ENCODE measurements around the gene SLC38A3.
A peak's percentile ranks its signal among the peaks of the same experiment; 100 is the strongest.

The SLC38A3 gene

GRCh38 chr3:50211930-50212329 is 6.9 kb downstream of the SLC38A3 start:
- TF ChIP-seq, protein P1, sequence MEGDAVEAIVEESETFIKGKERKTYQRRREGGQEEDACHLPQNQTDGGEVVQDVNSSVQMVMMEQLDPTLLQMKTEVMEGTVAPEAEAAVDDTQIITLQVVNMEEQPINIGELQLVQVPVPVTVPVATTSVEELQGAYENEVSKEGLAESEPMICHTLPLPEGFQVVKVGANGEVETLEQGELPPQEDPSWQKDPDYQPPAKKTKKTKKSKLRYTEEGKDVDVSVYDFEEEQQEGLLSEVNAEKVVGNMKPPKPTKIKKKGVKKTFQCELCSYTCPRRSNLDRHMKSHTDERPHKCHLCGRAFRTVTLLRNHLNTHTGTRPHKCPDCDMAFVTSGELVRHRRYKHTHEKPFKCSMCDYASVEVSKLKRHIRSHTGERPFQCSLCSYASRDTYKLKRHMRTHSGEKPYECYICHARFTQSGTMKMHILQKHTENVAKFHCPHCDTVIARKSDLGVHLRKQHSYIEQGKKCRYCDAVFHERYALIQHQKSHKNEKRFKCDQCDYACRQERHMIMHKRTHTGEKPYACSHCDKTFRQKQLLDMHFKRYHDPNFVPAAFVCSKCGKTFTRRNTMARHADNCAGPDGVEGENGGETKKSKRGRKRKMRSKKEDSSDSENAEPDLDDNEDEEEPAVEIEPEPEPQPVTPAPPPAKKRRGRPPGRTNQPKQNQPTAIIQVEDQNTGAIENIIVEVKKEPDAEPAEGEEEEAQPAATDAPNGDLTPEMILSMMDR (IDR thresholded peaks at IDR 0.05; ENCODE audit: low read depth, low read length), result no peak
- TF ChIP-seq MYC (IDR thresholded peaks at IDR 0.05; ENCODE audit: low read depth, low read length), result no peak
- TF ChIP-seq POLR2A (IDR thresholded peaks at IDR 0.05; ENCODE audit: extremely low read depth, insufficient read length), result no peak
- TF ChIP-seq, protein P2, sequence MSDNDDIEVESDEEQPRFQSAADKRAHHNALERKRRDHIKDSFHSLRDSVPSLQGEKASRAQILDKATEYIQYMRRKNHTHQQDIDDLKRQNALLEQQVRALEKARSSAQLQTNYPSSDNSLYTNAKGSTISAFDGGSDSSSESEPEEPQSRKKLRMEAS (IDR thresholded peaks at IDR 0.05; ENCODE audit: low read depth, low read length), result no peak
- H3K4me3 ChIP-seq (ENCODE audit: low read depth, low read length), result no peak overlapping the region
- DNase-seq (ENCODE audit: low read depth), result peak; percentile 93

DNA sequence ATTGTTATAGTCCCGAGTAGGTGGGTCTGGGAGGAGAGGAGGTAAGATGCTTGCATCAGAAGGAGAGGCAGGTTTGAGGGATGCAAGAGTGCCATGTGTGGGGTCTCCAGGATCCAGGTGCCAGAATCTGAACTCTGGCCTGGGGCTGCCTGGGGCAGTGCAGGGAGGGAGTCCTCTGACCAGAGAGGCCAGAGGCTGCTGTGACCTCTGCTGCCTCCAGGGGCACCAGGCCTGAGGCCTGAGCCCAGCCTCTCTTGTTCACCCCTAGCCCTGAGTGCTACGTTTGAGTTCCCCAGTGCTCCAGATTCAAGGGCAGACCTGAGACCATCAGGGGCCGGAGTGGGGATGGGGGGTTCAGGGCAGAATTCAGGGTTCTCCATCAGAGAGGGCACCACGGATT is 7.4 kb downstream of the SLC38A3 start:
- TF ChIP-seq, protein P2 (IDR thresholded peaks at IDR 0.05; ENCODE audit: low read depth, low read length), result no peak
- TF ChIP-seq, protein P1 (IDR thresholded peaks at IDR 0.05; ENCODE audit: low read depth, low read length), result peak; percentile 5
- TF ChIP-seq MYC (IDR thresholded peaks at IDR 0.05; ENCODE audit: low read depth, low read length), result no peak
- TF ChIP-seq POLR2A (IDR thresholded peaks at IDR 0.05; ENCODE audit: extremely low read depth, insufficient read length), result no peak
- H3K4me3 ChIP-seq (ENCODE audit: low read depth, low read length), result no peak overlapping the region
- no peak for DNase-seq (ENCODE audit: low read depth)

- H3K4me3 ChIP-seq (ENCODE audit: low read depth, low read length), result no peak overlapping the region
- TF ChIP-seq, protein P1 (IDR thresholded peaks at IDR 0.05; ENCODE audit: low read depth, low read length), result no peak
- TF ChIP-seq MYC (IDR thresholded peaks at IDR 0.05; ENCODE audit: low read depth, low read length) (no peak), POLR2A (IDR thresholded peaks at IDR 0.05; ENCODE audit: extremely low read depth, insufficient read length) (no peak)
- TF ChIP-seq, protein P2 (IDR thresholded peaks at IDR 0.05; ENCODE audit: low read depth, low read length), result no peak
- DNase-seq (ENCODE audit: low read depth), result no peak
Measured at GRCh38 chr3:50212971-50213370, 7.9 kb downstream of the SLC38A3 start.

DNA sequence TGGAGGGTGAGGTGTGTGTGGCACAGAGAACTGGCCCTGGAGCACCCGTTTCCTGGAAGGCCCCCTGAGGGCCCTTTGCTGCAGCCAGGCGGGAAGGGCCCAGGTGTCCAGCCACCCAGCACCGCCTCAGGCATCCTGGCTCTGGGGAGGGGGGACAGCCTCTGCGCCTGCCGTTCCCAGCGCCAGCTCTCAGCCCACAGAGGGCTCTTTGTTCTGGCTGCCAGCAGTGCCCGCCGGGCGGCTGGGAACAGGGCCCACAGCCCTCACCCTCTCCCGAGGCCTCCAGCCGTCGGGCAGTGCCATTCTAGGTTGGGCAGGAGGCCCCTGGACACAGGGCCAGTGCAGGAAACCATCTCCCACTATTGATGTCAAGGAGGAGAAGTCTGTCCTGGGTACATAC is 8.3 kb downstream of the SLC38A3 start:
- TF ChIP-seq, protein P1 (IDR thresholded peaks at IDR 0.05; ENCODE audit: low read depth, low read length), result no peak
- no peak for TF ChIP-seq MYC (IDR thresholded peaks at IDR 0.05; ENCODE audit: low read depth, low read length)
- TF ChIP-seq, protein P2 (IDR thresholded peaks at IDR 0.05; ENCODE audit: low read depth, low read length), result no peak
- TF ChIP-seq POLR2A (IDR thresholded peaks at IDR 0.05; ENCODE audit: extremely low read depth, insufficient read length), result no peak
- no peak for DNase-seq (ENCODE audit: low read depth)
- no peak overlapping the region for H3K4me3 ChIP-seq (ENCODE audit: low read depth, low read length)

- H3K4me3 ChIP-seq (ENCODE audit: low read depth, low read length), result no peak overlapping the region
- no peak for DNase-seq (ENCODE audit: low read depth)
- TF ChIP-seq MYC (IDR thresholded peaks at IDR 0.05; ENCODE audit: low read depth, low read length) (no peak), POLR2A (IDR thresholded peaks at IDR 0.05; ENCODE audit: extremely low read depth, insufficient read length) (no peak)
- TF ChIP-seq, protein P1 (IDR thresholded peaks at IDR 0.05; ENCODE audit: low read depth, low read length), result no peak
- TF ChIP-seq, protein P2 (IDR thresholded peaks at IDR 0.05; ENCODE audit: low read depth, low read length), result no peak
Measured at GRCh38 chr3:50214824-50215223, 9.8 kb downstream of the SLC38A3 start.

Data from NB4 (cell line).